ENCODE measurements around the gene HTT-AS.
"Not testable (repeated sequence)": the region's sequence is repeated elsewhere in the genome, so short reads cannot be mapped to it uniquely, and the experiment has no call there.

The HTT-AS gene

DNA sequence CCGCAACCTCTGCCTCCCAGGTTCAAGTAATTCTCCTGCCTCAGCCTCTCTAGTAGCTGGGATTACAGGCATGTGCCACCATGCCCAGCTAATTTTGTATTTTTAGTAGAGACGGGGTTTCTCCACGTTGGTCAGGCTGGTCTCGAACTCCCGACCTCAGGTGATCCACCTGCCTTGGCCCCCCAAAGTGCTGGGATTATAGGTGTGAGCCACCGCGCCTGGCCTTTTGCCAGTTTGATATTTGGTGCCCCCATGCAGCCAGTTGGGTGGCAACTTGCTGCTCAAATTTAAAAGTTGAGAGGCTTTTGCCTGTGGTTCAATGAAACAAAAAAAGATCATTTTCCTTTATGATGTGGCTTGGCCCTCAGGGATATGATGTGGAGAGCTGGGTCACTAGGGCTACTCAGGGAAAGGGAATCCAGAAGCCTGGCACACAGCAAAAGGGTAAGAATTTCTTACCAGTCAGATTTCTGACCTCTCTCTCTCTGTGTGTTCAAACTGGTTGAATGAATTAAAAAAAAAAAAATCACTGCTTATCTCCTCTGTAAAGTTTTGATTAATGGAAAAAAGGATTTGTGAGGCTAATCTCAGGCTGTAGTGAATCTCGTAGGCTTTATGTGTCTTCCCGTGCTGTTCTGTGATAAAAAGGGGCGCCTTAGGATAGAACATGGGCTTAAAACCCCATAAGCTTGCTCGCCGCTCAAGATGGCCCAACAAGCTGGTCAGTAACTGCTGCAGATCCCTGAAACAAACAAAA lies 23.0 kb downstream of the HTT-AS start:
- not testable (repeated sequence) for DNase-seq (ENCODE audit: low spot score)

DNA sequence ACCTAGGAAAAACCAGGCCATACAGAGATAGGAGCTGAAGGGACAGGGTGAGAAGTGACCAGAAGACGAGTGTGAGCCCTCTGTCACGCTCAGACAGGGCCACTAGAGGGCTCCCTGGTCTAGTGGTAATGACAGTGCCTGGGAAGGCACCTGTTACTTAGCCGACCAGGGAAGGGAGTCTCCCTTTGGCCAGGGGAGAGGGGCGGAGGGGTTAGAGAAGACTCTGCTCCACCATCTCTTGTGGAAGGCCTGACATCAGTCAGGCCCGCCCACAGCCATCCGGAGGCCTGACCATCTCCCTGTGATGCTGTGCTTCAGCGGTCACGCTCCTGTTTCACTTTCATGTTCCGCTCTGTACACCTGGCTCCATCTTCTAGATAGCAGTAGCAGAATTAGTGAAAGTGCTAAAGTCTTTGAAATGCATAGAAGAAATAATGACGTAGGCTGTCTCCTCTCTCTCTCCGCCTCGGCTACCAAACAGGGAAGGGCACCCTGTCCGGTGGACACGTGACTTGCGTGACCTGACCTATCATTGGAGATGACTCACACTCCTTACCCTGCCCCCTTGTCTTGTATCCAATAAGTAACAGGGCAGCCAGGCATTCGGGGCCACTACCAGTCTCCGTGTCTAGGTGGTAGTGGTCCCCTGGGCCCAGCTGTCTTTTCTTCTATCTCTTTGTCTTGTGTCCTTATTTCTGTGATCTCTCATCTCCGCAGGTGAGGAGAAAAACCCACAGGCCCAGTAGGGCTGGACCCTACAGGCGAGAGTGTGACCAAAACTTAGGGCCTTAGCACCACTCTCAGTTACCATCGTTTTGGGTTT lies 26.7 kb downstream of the HTT-AS start:
- DNase-seq (ENCODE audit: low spot score) = peak; percentile 76

DNA sequence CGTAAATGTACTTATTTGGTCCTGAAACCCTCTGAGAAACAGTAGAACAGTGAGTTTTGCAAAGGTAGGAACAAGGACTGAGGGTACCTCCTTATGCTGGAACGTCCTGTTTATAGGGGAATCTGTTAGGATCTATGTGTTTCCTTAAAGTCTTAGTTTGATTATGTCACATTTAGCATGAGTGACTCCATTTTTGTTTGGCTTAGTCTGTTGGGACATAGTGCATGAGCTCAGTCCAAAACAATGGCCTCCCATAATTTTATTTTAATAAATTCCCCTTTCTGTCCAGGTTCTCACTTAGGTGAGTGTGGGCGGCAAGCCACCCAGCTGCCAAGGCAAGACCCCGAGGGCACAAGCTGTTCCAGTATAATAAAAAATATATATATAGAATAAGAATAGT lies 27.7 kb downstream of the HTT-AS start:
- DNase-seq (ENCODE audit: low spot score) = no peak

DNA sequence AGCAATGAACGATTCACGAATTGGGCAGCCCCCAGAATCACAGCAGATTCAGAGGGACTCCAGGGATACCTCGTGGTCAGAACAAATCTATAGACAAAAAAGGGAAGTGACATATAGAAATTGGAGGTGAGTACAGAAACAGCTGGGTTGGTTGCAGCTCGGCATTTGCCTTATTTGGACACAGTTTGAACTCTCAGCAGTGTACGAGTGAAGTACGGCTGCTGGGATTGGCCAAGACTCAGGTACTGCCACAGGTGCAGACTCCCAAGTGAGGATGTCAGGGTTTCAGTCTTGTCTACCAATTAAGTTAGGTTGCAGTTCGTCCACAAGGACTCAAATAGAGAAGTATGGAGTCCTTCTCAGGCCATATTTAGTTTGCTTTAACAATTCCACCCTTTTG lies 28.2 kb downstream of the HTT-AS start:
- no peak for DNase-seq (ENCODE audit: low spot score)

DNA sequence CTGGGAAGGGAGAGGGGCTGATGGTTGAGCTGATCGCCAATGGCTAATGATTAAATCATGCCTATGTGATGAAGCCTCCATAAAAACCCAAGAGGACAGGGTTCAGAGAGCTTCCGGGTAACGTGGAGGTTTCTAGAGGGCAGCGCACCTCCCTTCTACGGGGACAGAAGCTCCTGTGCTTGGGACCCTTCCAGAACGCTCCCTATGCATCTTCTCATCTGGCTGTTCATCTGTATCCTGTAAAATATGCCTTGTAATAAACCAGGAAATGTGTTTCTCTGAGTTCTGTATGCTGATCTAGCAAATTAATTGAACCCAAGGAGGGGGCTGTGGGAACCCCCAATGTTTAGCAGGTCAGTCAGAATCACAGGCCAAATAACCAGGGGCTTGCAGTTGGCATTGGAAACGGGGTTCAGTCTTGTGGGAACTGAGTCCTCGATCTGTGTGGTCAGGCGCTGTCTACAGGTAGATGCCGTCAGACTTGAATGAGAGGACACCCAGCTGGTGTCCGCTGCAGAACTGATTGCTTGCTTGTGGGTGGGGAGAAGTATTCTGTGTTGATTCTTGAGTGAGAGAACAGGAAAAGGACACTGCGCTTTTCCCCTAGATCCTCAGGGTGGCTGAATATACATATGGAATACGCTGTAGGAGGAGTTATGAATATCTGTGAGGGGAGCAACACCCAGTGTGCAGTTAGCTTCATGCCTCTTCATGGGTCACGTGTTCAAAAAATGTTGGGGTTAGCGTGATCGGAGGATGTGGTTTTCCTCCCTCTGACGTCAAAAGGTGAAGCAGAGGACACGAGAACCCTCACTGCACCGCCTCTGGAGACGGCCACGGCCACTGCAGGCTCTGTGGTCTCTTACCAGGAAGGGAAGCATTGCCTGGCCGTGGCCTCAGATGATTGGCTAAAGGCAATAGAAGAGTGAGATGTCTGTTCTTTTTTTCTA lies 29.2 kb downstream of the HTT-AS start:
- peak; percentile 50 for DNase-seq (ENCODE audit: low spot score)

DNA sequence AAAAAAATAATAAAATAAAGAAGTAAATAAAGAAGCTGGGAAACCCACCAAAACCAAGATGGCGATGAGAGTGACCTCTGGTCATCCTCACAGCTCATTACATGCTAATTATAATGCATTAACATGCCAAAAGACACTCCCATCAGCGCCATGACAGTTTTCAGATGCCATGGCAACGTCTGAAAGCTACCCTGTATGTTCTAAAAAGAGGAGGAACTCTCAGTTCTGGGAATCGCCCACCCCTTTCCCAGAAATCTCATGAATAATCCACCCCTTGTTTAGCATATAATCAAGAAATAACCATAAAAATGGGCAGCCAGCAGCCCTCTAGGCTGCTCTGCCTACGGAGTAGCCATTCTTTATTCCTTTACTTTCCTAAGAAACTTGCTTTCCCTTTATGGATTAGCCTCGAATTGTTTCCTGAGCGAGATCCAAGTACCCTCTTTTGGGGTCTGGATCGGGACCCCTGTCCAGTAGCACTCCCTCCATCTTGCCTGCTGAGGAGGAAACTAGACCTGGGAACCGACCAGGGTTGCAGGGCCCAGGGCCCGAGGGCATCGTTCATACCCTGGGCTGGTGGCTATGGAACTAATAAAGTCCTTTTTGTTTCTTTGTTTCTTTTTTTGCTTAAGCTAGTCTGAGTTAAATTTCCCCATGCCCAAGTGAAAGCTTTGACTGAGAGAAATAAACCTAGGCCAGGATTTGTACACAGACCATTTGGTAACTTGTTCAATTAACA lies 30.9 kb downstream of the HTT-AS start:
- no peak for DNase-seq (ENCODE audit: low spot score)

DNA sequence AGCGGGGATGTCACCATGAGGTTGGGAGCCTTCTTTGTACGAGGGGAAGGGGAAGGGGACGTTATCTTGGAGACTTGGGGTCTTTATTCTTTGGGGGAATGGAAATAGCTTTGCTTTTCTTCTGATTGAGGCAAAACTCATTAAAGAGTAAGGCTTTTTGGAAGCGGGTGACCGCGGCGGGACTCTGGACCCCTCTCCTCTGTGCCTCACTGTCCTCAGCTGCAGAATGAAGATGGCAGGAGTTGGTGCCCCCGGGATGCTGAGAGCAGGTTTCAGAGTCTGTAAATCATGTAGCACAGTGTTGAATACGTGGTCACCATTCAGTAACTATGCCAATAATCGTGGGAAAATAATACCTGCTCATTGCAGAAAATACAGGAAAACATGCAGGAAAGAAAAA lies 32.1 kb downstream of the HTT-AS start:
- DNase-seq (ENCODE audit: low spot score) = no peak

DNA sequence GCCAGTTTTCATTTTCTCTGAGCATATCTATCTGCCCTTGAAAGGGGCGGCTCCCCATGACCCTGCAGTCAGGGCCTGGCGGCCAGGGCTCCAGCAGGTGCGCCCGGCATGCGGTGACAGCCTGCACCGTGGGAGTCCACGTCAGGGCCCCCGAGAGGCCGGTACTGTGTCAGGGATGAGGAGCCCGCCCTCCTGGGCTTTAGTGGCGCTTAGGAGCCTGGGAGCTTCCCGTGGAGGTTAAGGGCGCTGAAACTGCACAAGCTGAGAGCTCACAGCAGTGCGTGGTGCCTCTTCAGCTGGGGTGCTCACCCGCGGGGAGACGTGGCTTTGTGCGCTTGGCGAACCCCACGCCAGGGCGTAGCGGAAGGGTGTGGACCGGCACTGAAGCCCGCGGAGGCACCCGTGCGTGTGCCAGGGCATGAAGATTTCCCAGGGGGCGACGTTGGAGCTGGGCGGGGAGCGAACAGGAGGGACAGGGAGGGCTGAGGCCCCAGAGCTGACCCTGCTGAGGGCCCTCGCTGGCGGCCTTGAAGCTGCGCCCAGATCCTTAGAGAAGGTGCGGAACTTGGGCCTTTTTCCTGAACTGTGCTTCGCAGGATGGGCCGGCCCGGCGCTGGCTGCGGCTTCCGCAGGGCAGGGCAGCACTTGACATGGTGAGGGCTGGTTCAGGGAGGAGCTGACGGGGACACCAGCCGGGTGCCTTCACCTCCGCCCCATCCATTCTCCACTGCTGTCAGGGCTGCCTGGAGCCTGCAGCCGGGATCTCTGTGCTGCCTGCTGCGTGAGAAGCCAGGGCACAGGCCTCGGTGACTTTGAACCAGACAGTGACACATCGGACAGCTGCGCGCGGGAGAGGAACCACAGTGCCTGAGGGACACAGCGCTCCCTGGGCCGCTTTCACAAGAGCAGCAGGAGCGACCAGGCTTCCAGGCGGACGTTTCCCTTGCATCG lies 32.9 kb downstream of the HTT-AS start:
- DNase-seq (ENCODE audit: low spot score) = no peak

DNA sequence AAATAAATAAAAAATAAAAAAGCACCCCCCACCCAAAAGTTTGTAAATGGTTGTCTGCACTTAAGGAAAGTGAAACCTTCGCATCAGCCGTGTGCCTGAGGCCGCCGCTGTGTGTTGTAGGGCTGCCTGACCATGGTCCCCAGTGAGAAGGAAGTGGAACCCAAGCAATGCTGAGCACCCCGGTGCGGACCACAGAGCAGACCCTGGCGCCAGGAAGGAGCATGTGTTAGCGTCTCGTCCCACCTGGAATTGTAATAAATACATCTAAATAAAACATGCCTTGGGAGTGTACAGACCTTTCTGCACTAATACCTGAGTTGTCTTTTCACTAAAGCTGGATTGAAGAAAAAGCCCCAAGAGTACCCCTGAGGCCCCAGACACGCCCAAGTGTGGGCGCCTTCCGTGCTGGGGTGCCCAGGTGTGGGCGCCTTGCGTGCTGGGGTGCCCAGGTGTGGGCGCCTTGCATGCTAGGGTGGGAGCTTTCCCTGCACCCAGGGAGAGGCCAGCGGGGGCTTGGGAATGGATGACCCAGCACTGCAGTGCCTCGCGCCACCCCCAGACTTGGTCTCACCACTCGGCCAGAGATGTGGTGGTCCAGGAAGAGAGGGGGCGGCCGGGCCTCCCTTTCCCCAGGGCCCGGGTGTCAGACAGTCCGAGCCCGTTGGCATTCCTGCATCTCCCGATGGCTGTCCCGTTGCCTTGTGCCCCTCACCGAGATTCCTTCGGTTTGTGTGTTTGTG lies 33.7 kb downstream of the HTT-AS start:
- DNase-seq (ENCODE audit: low spot score) = no peak

DNA sequence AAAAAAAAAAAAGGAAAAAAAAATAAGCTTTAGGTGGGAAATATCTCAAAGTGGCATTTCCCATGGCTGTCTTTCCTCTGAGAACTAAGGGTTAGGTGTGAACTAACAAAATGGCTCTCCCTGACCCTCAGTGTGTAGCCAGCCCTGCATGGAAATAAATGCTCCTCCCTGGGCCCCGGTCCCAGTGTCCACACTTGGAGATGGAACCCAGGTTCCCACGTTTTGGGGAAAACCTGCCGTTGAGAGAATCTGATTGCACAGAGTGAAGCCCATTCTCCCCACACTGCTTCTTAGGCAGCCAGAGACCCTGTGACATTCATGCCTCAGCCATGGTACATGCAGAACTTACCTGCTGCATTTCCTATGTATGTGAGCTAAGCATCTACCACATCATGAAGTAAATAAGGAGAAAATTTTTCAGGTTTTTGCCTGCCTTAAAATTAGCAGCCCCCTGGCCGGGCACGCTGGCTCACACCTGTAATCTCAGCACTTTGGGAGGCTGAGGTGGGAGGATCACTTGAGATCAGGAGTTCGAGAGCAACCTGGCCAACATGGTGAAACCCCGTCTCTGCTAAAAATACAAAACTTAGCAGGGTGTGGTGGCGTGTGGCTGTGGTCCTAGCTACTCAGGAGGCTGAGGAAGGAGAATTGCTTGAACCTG lies 34.5 kb downstream of the HTT-AS start:
- no peak for DNase-seq (ENCODE audit: low spot score)

DNA sequence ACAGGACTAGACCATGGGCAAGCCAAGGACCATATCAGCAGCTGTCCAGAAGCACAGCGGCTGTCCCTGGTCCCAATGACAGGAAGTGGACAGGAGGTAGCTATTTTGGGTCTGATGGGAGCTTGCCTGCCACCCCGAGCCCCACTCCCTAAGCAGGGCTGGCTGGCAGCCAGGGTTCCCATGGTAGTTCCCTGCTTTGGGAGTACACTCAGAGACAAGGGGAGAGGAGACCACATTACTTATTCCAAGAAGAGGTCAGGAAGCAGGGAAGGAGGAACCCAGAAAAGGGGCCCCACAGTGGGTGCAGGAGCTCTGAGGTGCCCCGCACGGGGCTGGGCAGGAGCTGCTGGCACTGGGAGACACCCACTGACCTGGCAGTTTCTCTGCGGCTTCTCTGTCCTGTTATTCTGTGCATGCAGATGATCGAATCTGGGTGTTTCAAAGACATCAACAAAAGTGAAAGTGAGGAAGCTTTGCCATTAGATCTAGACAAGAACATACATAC lies 36.3 kb downstream of the HTT-AS start:
- peak; percentile 19 for DNase-seq (ENCODE audit: low spot score)

DNA sequence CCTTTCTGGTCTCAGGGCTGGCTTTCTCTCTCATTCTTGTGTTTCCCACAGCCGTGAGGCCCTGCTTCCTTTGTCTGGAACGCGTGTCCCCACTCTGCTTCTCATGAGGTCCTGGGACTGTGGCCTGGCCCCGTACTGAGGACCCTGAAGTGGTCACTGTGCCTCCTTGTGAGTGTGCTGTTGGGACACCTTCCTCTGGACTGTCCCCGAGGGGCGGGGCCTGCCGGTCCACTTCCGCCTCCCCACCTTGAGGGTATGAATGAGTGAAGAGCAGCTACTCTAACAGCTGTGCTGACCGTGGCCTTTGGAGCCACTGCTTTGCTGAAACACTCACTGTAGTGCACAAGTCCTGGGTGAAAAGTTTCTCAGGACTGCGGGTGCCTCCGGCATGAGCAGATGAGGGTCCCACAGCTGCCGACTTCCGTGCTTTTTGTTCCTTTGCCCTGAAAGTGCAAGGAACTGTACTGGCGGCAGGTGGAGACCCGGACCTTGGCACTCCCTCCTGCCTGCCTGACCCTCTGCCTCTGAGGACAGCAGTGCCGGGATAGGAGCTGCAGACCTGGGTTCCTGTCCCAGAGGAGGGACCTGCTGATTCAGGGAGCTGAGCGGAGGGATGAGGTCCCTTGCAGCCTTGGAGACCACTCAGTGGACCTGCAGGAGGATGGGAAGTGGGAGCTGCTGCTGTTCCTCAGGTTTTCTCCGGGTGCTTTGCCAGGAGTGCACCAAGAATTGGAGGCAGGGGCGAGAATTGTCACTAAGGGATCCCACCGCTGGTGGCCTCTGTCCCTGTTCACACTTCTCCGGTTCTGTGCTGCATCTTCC lies 38.0 kb downstream of the HTT-AS start:
- DNase-seq (ENCODE audit: low spot score) = no peak

DNA sequence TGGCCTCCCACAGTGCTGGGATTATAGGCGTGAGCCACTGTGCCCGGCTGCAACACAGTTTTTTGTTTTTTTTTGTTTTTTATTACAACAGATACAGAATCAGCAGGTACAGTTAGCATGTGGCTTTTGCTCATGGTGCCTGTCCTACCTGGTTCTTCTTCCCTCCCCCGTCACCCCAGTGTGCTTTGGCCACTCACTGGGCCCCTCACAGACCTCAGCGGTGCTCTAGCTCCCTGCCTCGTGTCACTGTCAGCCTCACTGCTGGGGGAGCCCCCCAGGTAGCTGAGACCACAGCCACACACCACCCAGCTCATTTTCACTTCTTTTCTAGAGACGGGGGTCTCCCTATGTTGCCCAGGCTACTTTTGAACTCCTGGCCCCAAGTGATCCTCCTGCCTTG lies 38.7 kb downstream of the HTT-AS start:
- no peak for DNase-seq (ENCODE audit: low spot score)

DNA sequence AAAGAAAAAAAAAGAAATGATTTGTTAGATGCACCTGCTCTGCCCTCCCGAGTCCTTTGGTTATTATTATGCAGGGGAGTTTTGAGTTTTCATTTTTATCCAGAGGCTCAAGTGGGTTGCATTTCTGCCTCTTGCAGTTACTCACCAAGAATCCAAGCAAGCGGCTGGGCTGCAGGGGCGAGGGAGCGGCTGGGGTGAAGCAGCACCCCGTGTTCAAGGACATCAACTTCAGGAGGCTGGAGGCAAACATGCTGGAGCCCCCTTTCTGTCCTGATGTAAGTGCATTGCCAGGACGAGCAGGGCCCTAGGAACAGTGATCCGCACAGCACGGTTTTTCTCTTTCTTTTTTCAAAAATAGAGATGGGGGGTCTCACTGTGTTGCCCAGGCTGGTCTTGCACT lies 39.1 kb downstream of the HTT-AS start:
- DNase-seq (ENCODE audit: low spot score) = no peak

DNA sequence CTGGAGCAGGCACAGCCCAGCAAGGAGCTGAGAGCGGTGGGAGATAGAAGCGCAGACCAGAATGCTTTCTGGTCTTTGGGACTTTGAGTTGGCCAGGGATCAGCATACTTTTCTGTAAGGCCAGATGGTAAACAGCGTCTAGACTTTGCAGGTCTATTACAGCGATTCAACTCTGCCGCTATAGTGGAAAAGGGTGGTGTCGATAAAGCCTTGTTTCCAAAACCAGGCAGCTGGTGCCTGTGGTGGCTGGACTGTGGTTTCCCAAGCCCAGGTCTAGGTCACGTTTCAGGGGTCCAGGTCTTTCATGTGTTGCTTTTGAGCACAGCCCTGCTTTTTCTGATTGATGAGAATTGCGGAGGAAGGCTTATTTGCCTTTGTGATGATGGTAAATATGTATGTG lies 40.1 kb downstream of the HTT-AS start:
- no peak for DNase-seq (ENCODE audit: low spot score)

DNA sequence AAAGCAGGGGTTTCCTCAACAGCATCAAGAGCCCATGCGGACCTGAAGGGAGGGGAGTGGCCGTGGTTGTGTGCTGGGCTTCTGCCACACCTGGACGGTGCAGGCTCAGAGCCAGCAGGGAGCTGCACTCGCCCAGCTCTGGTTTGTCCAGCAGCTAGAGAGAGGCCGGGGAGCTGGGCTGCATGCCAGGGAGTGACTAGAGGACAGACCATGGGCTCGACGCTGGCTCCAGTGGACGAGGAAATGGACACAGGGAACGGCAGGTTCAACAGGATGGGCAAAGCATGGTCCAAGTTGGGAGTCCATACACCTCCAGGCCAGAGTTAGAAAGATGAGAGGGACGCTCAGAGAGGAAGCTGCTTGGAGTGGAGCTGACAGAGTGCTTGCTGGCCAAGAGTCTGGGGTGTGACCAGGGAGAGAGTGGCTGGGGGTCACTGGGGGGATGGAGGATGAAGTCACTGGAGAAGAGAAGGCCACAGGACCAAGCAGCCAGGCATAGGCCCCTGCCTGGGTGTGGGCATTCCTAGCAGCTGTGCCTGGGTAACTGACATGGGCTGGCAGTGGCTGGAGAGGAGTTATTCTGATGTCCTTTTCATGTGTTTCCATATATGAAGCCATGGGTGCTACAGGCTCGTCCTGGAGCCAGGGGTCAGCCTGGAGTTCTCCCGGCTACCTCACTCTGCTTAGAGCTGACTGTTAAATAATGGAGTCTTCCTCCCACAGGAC lies 42.8 kb downstream of the HTT-AS start:
- no peak for DNase-seq (ENCODE audit: low spot score)

DNA sequence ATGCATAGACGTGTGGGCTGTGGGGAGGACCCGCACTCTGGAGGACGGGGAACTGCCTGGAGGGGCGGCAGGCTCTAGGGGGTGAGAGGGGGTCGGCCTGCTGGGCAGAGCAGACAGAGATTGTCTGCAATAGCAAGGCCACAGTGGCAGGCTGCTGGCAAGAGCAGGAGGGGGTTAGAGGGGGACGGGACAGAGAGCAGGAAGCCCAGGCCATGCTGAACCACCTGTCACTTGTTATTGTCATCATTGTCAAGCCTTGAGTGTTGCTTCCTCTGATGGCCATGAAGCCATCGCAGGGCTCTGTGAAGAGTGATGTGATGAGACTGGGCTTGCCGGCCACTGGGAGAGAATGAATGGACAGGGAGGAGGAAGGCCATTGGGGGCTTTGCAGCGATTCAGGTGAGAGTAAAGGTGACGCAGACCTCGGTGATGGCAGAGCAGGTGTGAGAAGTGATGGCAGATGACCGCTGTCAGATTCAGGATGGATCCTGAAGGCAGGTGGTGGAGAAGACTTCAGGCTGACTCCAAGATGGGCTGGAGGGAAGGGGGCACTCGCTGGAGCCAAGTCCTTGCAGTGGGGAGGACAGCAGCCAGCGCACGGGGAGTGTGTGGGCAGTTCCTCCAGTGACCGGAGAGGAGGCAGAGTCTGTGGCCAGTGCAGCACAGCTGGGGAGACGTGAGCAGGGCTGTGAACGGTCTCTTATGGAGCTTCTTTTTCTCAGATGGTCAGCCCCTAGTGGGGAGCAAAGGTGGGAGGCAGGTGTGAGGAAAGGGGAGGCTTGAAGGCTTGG lies 43.6 kb downstream of the HTT-AS start:
- no peak for DNase-seq (ENCODE audit: low spot score)
